Activated CD4-positive, alpha-beta memory T cell treated with anti-CD3 and anti-CD28 coated beads, Interleukin-2, amount 10 ng/mL, durations not matched to agents 7 days and 5 days (primary cell): ENCODE data around the gene CACNA1A. TPM values are rescaled to one million over a fixed set of nuclear protein-coding genes. Genes with fewer than 3 reads are reported as not detected.
"Not testable (repeated sequence)": the region's sequence is repeated elsewhere in the genome, so short reads cannot be mapped to it uniquely, and the experiment has no call there.

Experiments used
- CTCF ChIA-PET: fragments of 350-600 bp; sonication (Branson Sonifier 250); formaldehyde crosslinking; loops from one replicate; lab custom pipeline; 2021; ENCODE audit warnings: antibody characterized with exemption, inconsistent platforms; lab: Charles Lee
- POLR2A ChIA-PET: fragments of 350-600 bp; sonication (Branson Sonifier 250); formaldehyde crosslinking; loops from one replicate; lab custom pipeline; 2021; ENCODE audit warnings: antibody characterized with exemption; lab: Charles Lee
- DNase-seq: peaks from one replicate; pipeline ENCODE4 v3.0.0-alpha.2; 2020
- H3K27ac Mint-ChIP-seq: one replicate; pipeline ENCODE4 v1.8.0; 2021; ENCODE audit warnings: mild to moderate bottlenecking, mixed read lengths
- H3K27me3 Mint-ChIP-seq: one replicate; pipeline ENCODE4 v1.8.0; 2021; ENCODE audit warnings: mixed read lengths
- H3K36me3 Mint-ChIP-seq: one replicate; pipeline ENCODE4 v1.8.0; 2021; ENCODE audit warnings: low read depth, mixed read lengths
- H3K4me1 Mint-ChIP-seq: one replicate; pipeline ENCODE4 v1.8.0; 2021; ENCODE audit warnings: mixed read lengths
- H3K4me3 Mint-ChIP-seq: one replicate; pipeline ENCODE4 v1.8.0; 2021; ENCODE audit warnings: mild to moderate bottlenecking, mixed read lengths
- H3K9me3 Mint-ChIP-seq: one replicate; pipeline ENCODE4 v1.8.0; 2021; ENCODE audit warnings: mixed read lengths
- total RNA-seq, 2 experiments: library from RNA; stranded (reverse); gene quantifications; one replicate each; pipeline ENCODE4 v1.2.3, GENCODE V29; 2021

CACNA1A gene
- total RNA-seq, 2 experiments from 2014 or later = 3.6 to 4.1 TPM

DNA sequence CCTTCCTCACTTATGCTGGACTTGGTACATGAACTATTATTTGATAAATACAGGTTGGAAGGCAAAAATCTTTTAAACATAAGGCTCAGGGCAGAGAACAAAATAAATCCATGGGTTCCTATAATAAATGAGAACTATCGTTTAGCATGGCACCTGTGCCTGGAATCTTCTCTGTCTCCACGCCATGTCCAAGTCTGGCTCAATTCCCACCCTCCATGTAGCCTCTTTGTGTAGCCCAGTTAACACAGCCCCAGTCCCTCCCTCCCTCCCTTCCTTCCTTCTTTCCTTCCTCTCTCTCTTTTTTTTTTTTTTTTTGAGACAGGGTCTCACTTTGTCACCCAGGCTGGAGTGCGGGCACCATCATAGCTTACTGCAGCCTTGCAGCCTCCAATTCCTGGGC is 144.6 kb downstream of the CACNA1A start:
- H3K9me3 Mint-ChIP-seq, POLR2A ChIA-PET, DNase-seq, H3K4me3 Mint-ChIP-seq, H3K27ac Mint-ChIP-seq, H3K36me3 Mint-ChIP-seq, H3K4me1 Mint-ChIP-seq, H3K27me3 Mint-ChIP-seq: not testable (repeated sequence)
- CTCF ChIA-PET = interaction anchor here (0.9 kb wide), 1 partner anchor 24 kb away, joined by 4 read pairs; no protein-coding TSS in a partner anchor

- DNase-seq = no peak
- ChIA-PET CTCF (no interaction called here), POLR2A (no interaction called here)
- Mint-ChIP-seq H3K4me1 (no peaks in the 10 kb centered on the region), H3K36me3 (no peaks in the 10 kb centered on the region), H3K4me3 (no peak overlapping the region), H3K27me3 (no peaks in the 10 kb centered on the region), H3K9me3 (no peaks in the 10 kb centered on the region), H3K27ac (no peak overlapping the region)
These were observed 149.5 kb downstream of the CACNA1A start for GRCh38 chr19:13356686-13357280.

DNA sequence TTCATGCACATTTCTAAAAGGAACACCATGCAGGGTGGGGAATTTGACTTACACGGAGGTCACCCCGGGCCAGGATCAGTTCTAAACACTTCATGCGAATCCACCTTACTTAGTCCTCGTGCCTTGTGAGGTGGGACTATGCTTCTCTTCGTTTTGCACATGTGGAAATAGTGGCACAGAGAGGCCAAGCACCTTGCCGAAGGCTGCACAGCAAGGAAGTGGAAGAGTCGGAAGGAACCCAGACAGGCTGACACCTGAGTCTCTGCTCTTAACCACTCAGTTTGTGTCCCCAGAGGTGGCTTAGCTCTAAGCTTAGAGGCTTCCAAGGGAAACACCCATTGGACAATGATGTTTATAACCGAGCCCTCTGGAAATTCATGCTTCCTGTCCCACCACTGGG is 150.1 kb downstream of the CACNA1A start:
- Mint-ChIP-seq H3K27me3 (no peaks in the 10 kb centered on the region), H3K9me3 (no peaks in the 10 kb centered on the region), H3K27ac (no peak overlapping the region), H3K36me3 (no peaks in the 10 kb centered on the region), H3K4me3 (no peak overlapping the region), H3K4me1 (no peaks in the 10 kb centered on the region)
- DNase-seq = no peak
- POLR2A ChIA-PET = no interaction called here
- CTCF ChIA-PET = no interaction called here

DNA sequence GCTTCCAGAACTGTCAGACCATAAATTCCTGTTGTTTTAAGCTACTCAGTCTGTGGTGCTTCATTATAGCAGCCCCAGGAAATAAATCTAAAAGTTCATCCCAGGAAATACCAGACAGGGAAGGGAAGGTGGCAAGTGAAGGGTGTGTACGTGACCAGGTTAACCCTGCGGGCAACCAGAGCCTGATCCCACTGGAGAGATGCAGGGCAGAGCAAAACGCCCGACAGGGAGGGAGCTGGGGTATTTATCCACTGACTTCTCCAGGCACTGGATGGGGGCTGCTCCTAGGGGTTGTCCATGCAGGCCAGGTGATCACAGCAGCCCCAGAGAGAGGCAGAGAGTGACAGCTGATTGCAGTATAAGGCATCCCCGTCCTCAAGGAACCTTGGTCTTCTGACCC is 150.9 kb downstream of the CACNA1A start:
- peaks cover 3% of the 10 kb centered on the region for H3K9me3 Mint-ChIP-seq
- CTCF ChIA-PET = no interaction called here
- H3K36me3 Mint-ChIP-seq = no peaks in the 10 kb centered on the region
- no peak overlapping the region for H3K4me3 Mint-ChIP-seq
- H3K4me1 Mint-ChIP-seq = no peaks in the 10 kb centered on the region
- no peak overlapping the region for H3K27ac Mint-ChIP-seq
- POLR2A ChIA-PET = no interaction called here
- H3K27me3 Mint-ChIP-seq = no peaks in the 10 kb centered on the region
- no peak for DNase-seq

- Mint-ChIP-seq H3K36me3 (no peaks in the 10 kb centered on the region), H3K27me3 (no peaks in the 10 kb centered on the region), H3K27ac (no peak overlapping the region), H3K4me3 (no peak overlapping the region), H3K9me3 (peaks cover 3% of the 10 kb centered on the region), H3K4me1 (no peaks in the 10 kb centered on the region)
- POLR2A ChIA-PET = no interaction called here
- CTCF ChIA-PET = no interaction called here
- no peak for DNase-seq
These were observed 152.7 kb downstream of the CACNA1A start for GRCh38 chr19:13353625-13354024.

DNA sequence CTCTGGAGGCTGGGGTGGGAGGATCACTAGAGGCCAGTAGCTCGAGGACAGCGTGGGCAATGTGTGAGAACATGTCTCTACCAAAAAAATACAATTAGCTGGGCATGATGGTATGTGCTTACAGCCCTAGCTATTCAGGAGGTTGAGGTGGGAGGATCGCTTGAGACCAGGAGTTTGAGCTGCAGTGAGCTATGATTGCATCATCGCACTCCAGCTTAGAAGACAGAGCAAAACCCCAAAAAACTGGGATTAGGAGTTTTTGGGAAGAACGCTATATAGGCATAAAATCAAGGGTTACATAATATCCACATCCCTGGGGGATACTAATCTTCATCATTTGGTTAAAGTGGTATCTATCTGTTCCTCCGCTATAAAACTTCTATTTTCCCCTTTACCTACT is 155.5 kb downstream of the CACNA1A start:
- H3K27ac Mint-ChIP-seq = no peak overlapping the region
- DNase-seq = no peak
- no peaks in the 10 kb centered on the region for H3K27me3 Mint-ChIP-seq
- no peaks in the 10 kb centered on the region for H3K4me1 Mint-ChIP-seq
- H3K36me3 Mint-ChIP-seq = no peaks in the 10 kb centered on the region
- H3K4me3 Mint-ChIP-seq = no peak overlapping the region
- ChIA-PET CTCF (no interaction called here), POLR2A (no interaction called here)
- H3K9me3 Mint-ChIP-seq = peaks cover 7% of the 10 kb centered on the region

DNA sequence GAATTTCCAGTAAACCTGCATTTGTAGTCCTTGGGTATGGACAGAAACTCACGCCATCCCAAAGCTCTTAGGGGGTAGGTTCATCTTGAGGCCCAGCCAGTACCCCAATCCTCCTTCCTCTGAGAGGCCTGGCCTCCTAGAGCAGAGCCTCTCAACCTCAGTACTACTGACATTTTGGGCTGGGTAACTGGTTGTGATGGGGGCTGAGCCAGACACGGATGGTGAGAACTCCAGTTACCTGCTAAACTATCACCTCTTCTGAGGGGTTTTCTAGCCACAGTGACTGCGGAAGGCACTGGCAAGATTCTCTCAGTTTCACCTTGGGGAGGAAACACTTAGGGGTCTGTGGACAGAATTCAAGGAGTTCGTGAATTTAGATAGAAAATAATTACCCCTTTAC is 156.2 kb downstream of the CACNA1A start:
- H3K9me3 Mint-ChIP-seq = peaks cover 7% of the 10 kb centered on the region
- H3K27ac Mint-ChIP-seq = no peak overlapping the region
- ChIA-PET CTCF (no interaction called here), POLR2A (no interaction called here)
- H3K4me1 Mint-ChIP-seq = no peaks in the 10 kb centered on the region
- H3K36me3 Mint-ChIP-seq = no peaks in the 10 kb centered on the region
- no peak for DNase-seq
- H3K27me3 Mint-ChIP-seq = no peaks in the 10 kb centered on the region
- no peak overlapping the region for H3K4me3 Mint-ChIP-seq

DNA sequence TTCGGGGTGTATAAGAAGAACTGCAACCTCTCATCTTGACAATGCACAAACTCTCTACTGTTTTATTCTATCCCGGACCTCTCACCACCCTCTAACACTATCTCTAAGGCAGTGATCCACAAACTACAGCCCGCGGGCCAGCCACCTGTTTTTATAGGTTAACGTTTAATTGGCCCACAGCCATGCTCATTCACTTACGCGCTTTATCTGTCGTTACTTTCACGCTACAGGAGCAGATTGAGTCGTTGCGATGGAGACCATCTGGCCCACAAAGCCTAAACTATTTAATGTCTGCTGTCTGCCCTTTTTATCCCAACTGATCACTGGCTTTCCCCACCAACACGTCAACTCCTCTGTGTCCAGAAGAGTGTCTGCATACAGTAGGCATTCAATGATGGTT is 158.9 kb downstream of the CACNA1A start:
- Mint-ChIP-seq H3K4me1 (no peaks in the 10 kb centered on the region), H3K36me3 (no peaks in the 10 kb centered on the region), H3K4me3 (no peak overlapping the region), H3K27me3 (no peaks in the 10 kb centered on the region), H3K9me3 (peaks cover 7% of the 10 kb centered on the region), H3K27ac (no peak overlapping the region)
- no peak for DNase-seq
- ChIA-PET CTCF (interaction anchor here (0.6 kb wide), 1 partner anchor 239 kb away, joined by 4 read pairs; no protein-coding TSS in a partner anchor), POLR2A (no interaction called here)

GRCh38 chr19:13343514-13343913 is 162.8 kb downstream of the CACNA1A start:
- CTCF ChIA-PET = no interaction called here

GRCh38 chr19:13342672-13343071 is 163.6 kb downstream of the CACNA1A start:
- Mint-ChIP-seq H3K9me3 (peaks cover 10% of the 10 kb centered on the region), H3K4me1 (no peaks in the 10 kb centered on the region), H3K36me3 (no peaks in the 10 kb centered on the region), H3K27ac (no peak overlapping the region), H3K27me3 (peaks cover 2% of the 10 kb centered on the region), H3K4me3 (no peak overlapping the region)
- DNase-seq = no peak
- POLR2A ChIA-PET = no interaction called here
- CTCF ChIA-PET = interaction anchor here (0.6 kb wide), 1 partner anchor 65 kb away, joined by 4 read pairs; no protein-coding TSS in a partner anchor

More at GRCh38 chr19:13343514-13343913, 162.8 kb downstream of the CACNA1A start:
- Mint-ChIP-seq H3K27me3 (peaks cover 2% of the 10 kb centered on the region), H3K4me1 (no peaks in the 10 kb centered on the region), H3K4me3 (no peak overlapping the region), H3K9me3 (peaks cover 10% of the 10 kb centered on the region), H3K27ac (no peak overlapping the region), H3K36me3 (no peaks in the 10 kb centered on the region)
- POLR2A ChIA-PET = no interaction called here
- DNase-seq = no peak

- Mint-ChIP-seq H3K4me1 (no peaks in the 10 kb centered on the region), H3K4me3 (no peak overlapping the region), H3K9me3 (peaks cover 6% of the 10 kb centered on the region), H3K36me3 (no peaks in the 10 kb centered on the region), H3K27ac (no peak overlapping the region), H3K27me3 (peaks cover 2% of the 10 kb centered on the region)
- POLR2A ChIA-PET = no interaction called here
- CTCF ChIA-PET = no interaction called here
- no peak for DNase-seq
These were observed 166.4 kb downstream of the CACNA1A start for GRCh38 chr19:13339869-13340268.

- no peak for DNase-seq
- Mint-ChIP-seq H3K27ac (no peak overlapping the region), H3K9me3 (peaks cover 6% of the 10 kb centered on the region), H3K4me3 (no peak overlapping the region), H3K27me3 (peaks cover 2% of the 10 kb centered on the region), H3K36me3 (no peaks in the 10 kb centered on the region), H3K4me1 (no peaks in the 10 kb centered on the region)
- CTCF ChIA-PET = no interaction called here
- POLR2A ChIA-PET = no interaction called here
These were observed 169.1 kb downstream of the CACNA1A start for GRCh38 chr19:13337181-13337580.

- H3K27ac Mint-ChIP-seq = no peak overlapping the region
- no peaks in the 10 kb centered on the region for H3K9me3 Mint-ChIP-seq
- POLR2A ChIA-PET = no interaction called here
- no peaks in the 10 kb centered on the region for H3K27me3 Mint-ChIP-seq
- H3K36me3 Mint-ChIP-seq = no peaks in the 10 kb centered on the region
- H3K4me3 Mint-ChIP-seq = no peak overlapping the region
- no peaks in the 10 kb centered on the region for H3K4me1 Mint-ChIP-seq
- CTCF ChIA-PET = interaction anchor here (1.0 to 3.0 kb wide), 2 partner anchors 57 to 60 kb away, joined by 3 to 15 read pairs; no protein-coding TSS in a partner anchor
- DNase-seq = no peak
These were observed 171.3 kb downstream of the CACNA1A start for GRCh38 chr19:13334801-13335481.

GRCh38 chr19:13330285-13330684 is 176.0 kb downstream of the CACNA1A start:
- CTCF ChIA-PET = no interaction called here
- DNase-seq = no peak
- POLR2A ChIA-PET = no interaction called here
- no peaks in the 10 kb centered on the region for H3K36me3 Mint-ChIP-seq
- peaks cover 5% of the 10 kb centered on the region for H3K27me3 Mint-ChIP-seq
- no peak overlapping the region for H3K4me3 Mint-ChIP-seq
- no peaks in the 10 kb centered on the region for H3K4me1 Mint-ChIP-seq
- no peaks in the 10 kb centered on the region for H3K9me3 Mint-ChIP-seq
- no peak overlapping the region for H3K27ac Mint-ChIP-seq
